ENCODE results near the gene NSFL1C. TPM values are rescaled to one million over a fixed set of nuclear protein-coding genes. Genes with fewer than 3 reads are reported as not detected.
A peak's percentile ranks its signal among the peaks of the same experiment; 100 is the strongest.

The NSFL1C gene
- total and polyA plus RNA-seq, 9 of the 15 experiments (the other 6 are each of a cell fraction or from before 2014, with no cell fraction given) = 20.8 to 119 (median 47.0) TPM

- TF ChIP-seq ZBTB43 (CRISPR knock-in tag; IDR thresholded peaks at IDR 0.05) = no peak
- peak in 2 of 3 experiments; percentile 78 to 80 for TF ChIP-seq YY1 (IDR thresholded peaks at IDR 0.05; ENCODE audit: borderline replicate concordance in 1 of 3, control insufficient read depth in 1 of 3, extremely low read depth in 1 of 3, insufficient read depth in 3 of 3, insufficient read length in 1 of 3, insufficient replicate concordance in 2 of 3, low read depth in 1 of 3, low read length in 2 of 3)
- TF ChIP-seq TAF9B (IDR thresholded peaks at IDR 0.05; ENCODE audit: partially characterized antibody) = no peak
- peak; percentile 89 for TF ChIP-seq ARID4B (CRISPR knock-in tag; IDR thresholded peaks at IDR 0.05)
- peak; percentile 90 for TF ChIP-seq ZBTB2 (IDR thresholded peaks at IDR 0.05)
- TF ChIP-seq CUX1 (CRISPR knock-in tag; IDR thresholded peaks at IDR 0.05) = no peak
- TF ChIP-seq POLR2B (IDR thresholded peaks at IDR 0.05; ENCODE audit: low read depth, partially characterized antibody) = no peak
- TF ChIP-seq RBM25 (IDR thresholded peaks at IDR 0.05; ENCODE audit: low read depth, low read length, severe bottlenecking) = no peak
- no peak for TF ChIP-seq SETDB1 (IDR thresholded peaks at IDR 0.05; ENCODE audit: low read length)
- no peak for TF ChIP-seq ZBTB8A (IDR thresholded peaks at IDR 0.05; ENCODE audit: partially characterized antibody)
Observed at GRCh38 chr20:1392693-1393506, 73.7 kb downstream of the NSFL1C start, which contains the start of gene FKBP1A (continued).
